ENCODE measurements around the gene SARDH. TPM values are rescaled to one million over a fixed set of nuclear protein-coding genes. Genes with fewer than 3 reads are reported as not detected.
"Not testable (repeated sequence)": the region's sequence is repeated elsewhere in the genome, so short reads cannot be mapped to it uniquely, and the experiment has no call there.

Gene SARDH
- total RNA-seq, 4 donors from 2014 or later: 0.39 to 2.9 (median 0.51) TPM

- TF ChIP-seq POLR2AphosphoS5 (IDR thresholded peaks at IDR 0.05): no peak
- no peak for TF ChIP-seq CTCF (IDR thresholded peaks at IDR 0.05)
- no peak for TF ChIP-seq POLR2A (IDR thresholded peaks at IDR 0.05; ENCODE audit: low read depth)
- no peak for TF ChIP-seq EP300 (IDR thresholded peaks at IDR 0.05)
- Histone ChIP-seq H3K9me3 (no peaks in the 10 kb centered on the region), H3K4me3 (no peak overlapping the region), H3K4me1 (peaks cover 0 to 6% (median 0%) of the 10 kb centered on the region in 4 donors), H3K27ac (replicated peaks in 1 of 4) (no peak overlapping the region), H3K27me3 (peaks cover 0 to 40% (median 3%) of the 10 kb centered on the region in 4 donors), H3K36me3 (no peaks in the 10 kb centered on the region)
- no peak for DNase-seq (ENCODE audit: extremely low spot score)
- intact Hi-C loops (cut with DNase I): no loop called here
- WGBS: 91% methylated on average over 6 of the region's 6 CpGs
Measured at GRCh38 chr9:133754187-133754586, 16.0 kb upstream of the SARDH start.

GRCh38 chr9:133752739-133753446 is 14.7 kb upstream of the SARDH start:
- Histone ChIP-seq H3K4me3 (no peak overlapping the region), H3K27me3 (peaks cover 0 to 40% (median 3%) of the 10 kb centered on the region in 4 donors), H3K9me3 (no peaks in the 10 kb centered on the region), H3K27ac (replicated peaks in 1 of 4) (no peak overlapping the region), H3K36me3 (no peaks in the 10 kb centered on the region), H3K4me1 (peaks cover 0 to 6% (median 0%) of the 10 kb centered on the region in 4 donors)
- no peak for TF ChIP-seq EP300 (IDR thresholded peaks at IDR 0.05)
- no peak for TF ChIP-seq POLR2AphosphoS5 (IDR thresholded peaks at IDR 0.05)
- no peak for TF ChIP-seq CTCF (IDR thresholded peaks at IDR 0.05)
- TF ChIP-seq POLR2A (IDR thresholded peaks at IDR 0.05; ENCODE audit: low read depth): no peak
- DNase-seq (ENCODE audit: extremely low spot score): peak; percentile 55
- WGBS: 71% methylated on average over 8 of the region's 9 CpGs
- intact Hi-C loops (cut with DNase I): no loop called here

- intact Hi-C loops (cut with DNase I): no loop called here
- H3K27me3 ChIP-seq: peaks cover 0 to 40% (median 3%) of the 10 kb centered on the region in 4 donors
- H3K4me1 ChIP-seq: peaks cover 0 to 6% (median 0%) of the 10 kb centered on the region in 4 donors
- TF ChIP-seq POLR2A (IDR thresholded peaks at IDR 0.05; ENCODE audit: low read depth): no peak
- no peak for TF ChIP-seq EP300 (IDR thresholded peaks at IDR 0.05)
- TF ChIP-seq CTCF (IDR thresholded peaks at IDR 0.05): no peak
- no peak for TF ChIP-seq POLR2AphosphoS5 (IDR thresholded peaks at IDR 0.05)
- H3K9me3 ChIP-seq: no peaks in the 10 kb centered on the region
- H3K4me3 ChIP-seq: no peak overlapping the region
- 90% methylated on average over 7 of the region's 9 CpGs for WGBS
- H3K27ac ChIP-seq (replicated peaks in 1 of 4): no peak overlapping the region
- H3K36me3 ChIP-seq: no peaks in the 10 kb centered on the region
- DNase-seq (ENCODE audit: extremely low spot score): peak; percentile 62
Measured at GRCh38 chr9:133750982-133751649, 13.0 kb upstream of the SARDH start.

- Histone ChIP-seq H3K4me3 (no peak overlapping the region), H3K36me3 (no peaks in the 10 kb centered on the region), H3K27ac (replicated peaks in 1 of 4) (no peak overlapping the region), H3K27me3 (peaks cover 0 to 22% (median 3%) of the 10 kb centered on the region in 4 donors), H3K9me3 (no peaks in the 10 kb centered on the region), H3K4me1 (no peaks in the 10 kb centered on the region)
- DNase-seq (ENCODE audit: extremely low spot score): no peak
- TF ChIP-seq POLR2AphosphoS5 (IDR thresholded peaks at IDR 0.05): no peak
- no peak for TF ChIP-seq CTCF (IDR thresholded peaks at IDR 0.05)
- TF ChIP-seq POLR2A (IDR thresholded peaks at IDR 0.05; ENCODE audit: low read depth): no peak
- no peak for TF ChIP-seq EP300 (IDR thresholded peaks at IDR 0.05)
- intact Hi-C loops (cut with DNase I): no loop called here
Measured at GRCh38 chr9:133747309-133747708, 9.2 kb upstream of the SARDH start.

- H3K4me1 ChIP-seq; H3K27me3 ChIP-seq; H3K36me3 ChIP-seq; H3K4me3 ChIP-seq; H3K9me3 ChIP-seq; DNase-seq (ENCODE audit: extremely low spot score); intact Hi-C loops (cut with DNase I); H3K27ac ChIP-seq (replicated peaks in 1 of 4): not testable (repeated sequence)
- 95% methylated on average over 27 of the region's 31 CpGs for WGBS
Measured at GRCh38 chr9:133744528-133744927, 6.4 kb upstream of the SARDH start.

Data from esophagus muscularis mucosa (tissue), 4 donors.